K562 (cell line): ENCODE data around the gene C6orf47. TPM values are rescaled to one million over a fixed set of nuclear protein-coding genes. Genes with fewer than 3 reads are reported as not detected.

Experiments used
- ARID1B ChIP-seq: fragments of 450-650 bp; IDR thresholded peaks from 2 replicates; pipeline ENCODE4 v1.6.1; 2016; ENCODE audit warnings: antibody characterized with exemption, mild to moderate bottlenecking, inconsistent platforms
- CBX1 ChIP-seq: sonication (generic); IDR thresholded peaks from 2 replicates; pipeline ENCODE4 v1.6.1; 2016; ENCODE audit warnings: antibody characterized with exemption, low read depth, mild to moderate bottlenecking
- CHCHD3 ChIP-seq: fragments of 250-450 bp; sonication (Bioruptor Pico); IDR thresholded peaks from 2 replicates; pipeline ENCODE4 v2.1.2; 2022; ENCODE audit warnings: mild to moderate bottlenecking
- EHMT2 ChIP-seq: fragments of 450-650 bp; IDR thresholded peaks from 2 replicates; pipeline ENCODE4 v1.6.1; 2018; ENCODE audit warnings: antibody characterized with exemption
- SETDB1 ChIP-seq: IDR thresholded peaks from one replicate; pipeline ENCODE4 v1.6.1; 2012; ENCODE audit warnings: low read length, control low read depth, inconsistent platforms
- STAT5A ChIP-seq: IDR thresholded peaks from 2 replicates; pipeline ENCODE4 v1.6.1; 2012; ENCODE audit warnings: low read length, inconsistent platforms, borderline replicate concordance
- ZFP36 ChIP-seq: fragments of 150-350 bp; IDR thresholded peaks from 2 replicates; pipeline ENCODE4 v1.6.1; 2018; ENCODE audit warnings: low read length, low read depth; ENCODE audit not compliant: partially characterized antibody
- ZNF184 ChIP-seq: sonication (generic); formaldehyde crosslinking; IDR thresholded peaks from 2 replicates; pipeline ENCODE4 v1.5.0; 2020; ENCODE audit warnings: missing genetic modification reagents
- ZSCAN32 ChIP-seq: fragments of 450-650 bp; formaldehyde crosslinking; IDR thresholded peaks from 2 replicates; pipeline ENCODE4 v1.4.0; 2020; ENCODE audit warnings: mild to moderate bottlenecking, moderate library complexity
- polyA plus RNA-seq, 8 experiments: library from polyadenylated mRNA; depleted of rRNA in 4 of 8; stranded (reverse) in 5 of 8; unstranded in 3 of 8; fragments of >200 nt; fragmentation: Nextera tagmentation in 2 of 8; fragmentation: Illumina TruSeq in 1 of 8; extraction: Ambion mirVana in 2 of 8; extraction: Trizol in 1 of 8; gene quantifications; 2 replicates each; pipeline versions ENCODE4 v1.2.1 to v1.2.3, GENCODE V29; 2011 to 2014; ENCODE audit warnings: inconsistent platforms in 1 of 8, missing spikeins in 1 of 8
- total RNA-seq, 7 experiments: library from RNA; depleted of rRNA in 6 of 7; stranded (reverse); fragments of >200 nt in 6 of 7; fragmentation: Illumina TruSeq in 2 of 7; extraction: Trizol in 2 of 7; gene quantifications; 2 replicates each; pipeline versions ENCODE4 v1.2.1 to v1.2.3, GENCODE V29; 2011 to 2021; ENCODE audit warnings: low replicate concordance in 1 of 7
- TF ChIP-seq, protein P1 (sequence below): fragments of 250-450 bp; sonication (Bioruptor Pico); IDR thresholded peaks from 2 replicates; pipeline ENCODE4 v1.4.0; 2020; ENCODE audit warnings: mild to moderate bottlenecking
- TF ChIP-seq, protein P2 (sequence below): sonication (generic); formaldehyde crosslinking; IDR thresholded peaks from 2 replicates; pipeline ENCODE4 v1.8.0; 2022; ENCODE audit warnings: missing genetic modification reagents, mild to moderate bottlenecking, moderate library complexity, borderline replicate concordance
- TF ChIP-seq, protein P3 (sequence below): sonication (generic); formaldehyde crosslinking; IDR thresholded peaks from 2 replicates; pipeline ENCODE4 v1.5.0; 2020; ENCODE audit warnings: missing genetic modification reagents
- TF ChIP-seq, protein P4 (sequence below): sonication (generic); formaldehyde crosslinking; IDR thresholded peaks from 2 replicates; pipeline ENCODE4 v1.8.1; 2023; ENCODE audit warnings: mild to moderate bottlenecking, missing genetic modification reagents
- TF ChIP-seq, protein P5 (sequence below): sonication (generic); formaldehyde crosslinking; IDR thresholded peaks from 2 replicates; pipeline ENCODE4 v1.8.0; 2023; ENCODE audit warnings: missing genetic modification reagents, mild to moderate bottlenecking, borderline replicate concordance
- TF ChIP-seq, protein P6 (sequence below): fragments of 250-450 bp; sonication (Bioruptor Pico); IDR thresholded peaks from 2 replicates; pipeline ENCODE4 v1.9.0; 2021; ENCODE audit warnings: mild to moderate bottlenecking

Gene C6orf47
- total and polyA plus RNA-seq, 9 of the 15 experiments (the other 6 are each of a cell fraction or from before 2014, with no cell fraction given): 0.14 to 43.8 (median 27.0) TPM

DNA sequence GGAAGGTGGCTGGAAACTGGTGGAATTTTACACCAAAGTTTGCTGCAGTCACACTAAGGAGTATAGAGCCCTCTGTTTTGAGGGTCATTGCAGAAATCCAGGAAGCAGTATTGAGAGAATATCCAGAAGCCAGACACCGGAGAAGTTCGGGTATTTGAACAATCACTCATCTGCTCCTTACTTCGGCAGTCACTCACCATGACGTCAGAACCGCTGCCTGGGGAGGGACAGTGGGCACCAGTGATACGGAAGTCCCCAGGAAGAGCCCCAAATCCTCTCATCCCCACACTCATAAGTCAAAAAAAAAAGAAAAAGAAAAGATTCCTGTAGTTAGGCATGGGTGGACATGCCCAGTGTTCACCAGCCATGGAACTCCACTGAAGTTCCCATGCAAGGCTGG, 16.3 kb upstream of the C6orf47 start (continued):
- no peak for TF ChIP-seq ZNF184
- TF ChIP-seq SETDB1: no peak
- no peak for TF ChIP-seq ZFP36
- no peak for TF ChIP-seq CBX1
- TF ChIP-seq, protein P1, sequence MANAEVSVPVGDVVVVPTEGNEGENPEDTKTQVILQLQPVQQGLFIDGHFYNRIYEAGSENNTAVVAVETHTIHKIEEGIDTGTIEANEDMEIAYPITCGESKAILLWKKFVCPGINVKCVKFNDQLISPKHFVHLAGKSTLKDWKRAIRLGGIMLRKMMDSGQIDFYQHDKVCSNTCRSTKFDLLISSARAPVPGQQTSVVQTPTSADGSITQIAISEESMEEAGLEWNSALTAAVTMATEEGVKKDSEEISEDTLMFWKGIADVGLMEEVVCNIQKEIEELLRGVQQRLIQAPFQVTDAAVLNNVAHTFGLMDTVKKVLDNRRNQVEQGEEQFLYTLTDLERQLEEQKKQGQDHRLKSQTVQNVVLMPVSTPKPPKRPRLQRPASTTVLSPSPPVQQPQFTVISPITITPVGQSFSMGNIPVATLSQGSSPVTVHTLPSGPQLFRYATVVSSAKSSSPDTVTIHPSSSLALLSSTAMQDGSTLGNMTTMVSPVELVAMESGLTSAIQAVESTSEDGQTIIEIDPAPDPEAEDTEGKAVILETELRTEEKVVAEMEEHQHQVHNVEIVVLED (CRISPR knock-in tag): peak; percentile 48
- no peak for TF ChIP-seq STAT5A
- TF ChIP-seq, protein P2, sequence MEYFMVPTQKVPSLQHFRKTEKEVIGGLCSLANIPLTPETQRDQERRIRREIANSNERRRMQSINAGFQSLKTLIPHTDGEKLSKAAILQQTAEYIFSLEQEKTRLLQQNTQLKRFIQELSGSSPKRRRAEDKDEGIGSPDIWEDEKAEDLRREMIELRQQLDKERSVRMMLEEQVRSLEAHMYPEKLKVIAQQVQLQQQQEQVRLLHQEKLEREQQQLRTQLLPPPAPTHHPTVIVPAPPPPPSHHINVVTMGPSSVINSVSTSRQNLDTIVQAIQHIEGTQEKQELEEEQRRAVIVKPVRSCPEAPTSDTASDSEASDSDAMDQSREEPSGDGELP: no peak
- TF ChIP-seq ARID1B: no peak
- TF ChIP-seq CHCHD3 (CRISPR knock-in tag): no peak
- TF ChIP-seq, protein P3, sequence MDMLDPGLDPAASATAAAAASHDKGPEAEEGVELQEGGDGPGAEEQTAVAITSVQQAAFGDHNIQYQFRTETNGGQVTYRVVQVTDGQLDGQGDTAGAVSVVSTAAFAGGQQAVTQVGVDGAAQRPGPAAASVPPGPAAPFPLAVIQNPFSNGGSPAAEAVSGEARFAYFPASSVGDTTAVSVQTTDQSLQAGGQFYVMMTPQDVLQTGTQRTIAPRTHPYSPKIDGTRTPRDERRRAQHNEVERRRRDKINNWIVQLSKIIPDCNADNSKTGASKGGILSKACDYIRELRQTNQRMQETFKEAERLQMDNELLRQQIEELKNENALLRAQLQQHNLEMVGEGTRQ (CRISPR knock-in tag): no peak
- TF ChIP-seq ZSCAN32: 0 out of 2 replicates have a peak, but pooled peaks have one; percentile 44
- TF ChIP-seq, protein P4, sequence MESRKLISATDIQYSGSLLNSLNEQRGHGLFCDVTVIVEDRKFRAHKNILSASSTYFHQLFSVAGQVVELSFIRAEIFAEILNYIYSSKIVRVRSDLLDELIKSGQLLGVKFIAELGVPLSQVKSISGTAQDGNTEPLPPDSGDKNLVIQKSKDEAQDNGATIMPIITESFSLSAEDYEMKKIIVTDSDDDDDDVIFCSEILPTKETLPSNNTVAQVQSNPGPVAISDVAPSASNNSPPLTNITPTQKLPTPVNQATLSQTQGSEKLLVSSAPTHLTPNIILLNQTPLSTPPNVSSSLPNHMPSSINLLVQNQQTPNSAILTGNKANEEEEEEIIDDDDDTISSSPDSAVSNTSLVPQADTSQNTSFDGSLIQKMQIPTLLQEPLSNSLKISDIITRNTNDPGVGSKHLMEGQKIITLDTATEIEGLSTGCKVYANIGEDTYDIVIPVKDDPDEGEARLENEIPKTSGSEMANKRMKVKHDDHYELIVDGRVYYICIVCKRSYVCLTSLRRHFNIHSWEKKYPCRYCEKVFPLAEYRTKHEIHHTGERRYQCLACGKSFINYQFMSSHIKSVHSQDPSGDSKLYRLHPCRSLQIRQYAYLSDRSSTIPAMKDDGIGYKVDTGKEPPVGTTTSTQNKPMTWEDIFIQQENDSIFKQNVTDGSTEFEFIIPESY: no peak
- TF ChIP-seq, protein P5, sequence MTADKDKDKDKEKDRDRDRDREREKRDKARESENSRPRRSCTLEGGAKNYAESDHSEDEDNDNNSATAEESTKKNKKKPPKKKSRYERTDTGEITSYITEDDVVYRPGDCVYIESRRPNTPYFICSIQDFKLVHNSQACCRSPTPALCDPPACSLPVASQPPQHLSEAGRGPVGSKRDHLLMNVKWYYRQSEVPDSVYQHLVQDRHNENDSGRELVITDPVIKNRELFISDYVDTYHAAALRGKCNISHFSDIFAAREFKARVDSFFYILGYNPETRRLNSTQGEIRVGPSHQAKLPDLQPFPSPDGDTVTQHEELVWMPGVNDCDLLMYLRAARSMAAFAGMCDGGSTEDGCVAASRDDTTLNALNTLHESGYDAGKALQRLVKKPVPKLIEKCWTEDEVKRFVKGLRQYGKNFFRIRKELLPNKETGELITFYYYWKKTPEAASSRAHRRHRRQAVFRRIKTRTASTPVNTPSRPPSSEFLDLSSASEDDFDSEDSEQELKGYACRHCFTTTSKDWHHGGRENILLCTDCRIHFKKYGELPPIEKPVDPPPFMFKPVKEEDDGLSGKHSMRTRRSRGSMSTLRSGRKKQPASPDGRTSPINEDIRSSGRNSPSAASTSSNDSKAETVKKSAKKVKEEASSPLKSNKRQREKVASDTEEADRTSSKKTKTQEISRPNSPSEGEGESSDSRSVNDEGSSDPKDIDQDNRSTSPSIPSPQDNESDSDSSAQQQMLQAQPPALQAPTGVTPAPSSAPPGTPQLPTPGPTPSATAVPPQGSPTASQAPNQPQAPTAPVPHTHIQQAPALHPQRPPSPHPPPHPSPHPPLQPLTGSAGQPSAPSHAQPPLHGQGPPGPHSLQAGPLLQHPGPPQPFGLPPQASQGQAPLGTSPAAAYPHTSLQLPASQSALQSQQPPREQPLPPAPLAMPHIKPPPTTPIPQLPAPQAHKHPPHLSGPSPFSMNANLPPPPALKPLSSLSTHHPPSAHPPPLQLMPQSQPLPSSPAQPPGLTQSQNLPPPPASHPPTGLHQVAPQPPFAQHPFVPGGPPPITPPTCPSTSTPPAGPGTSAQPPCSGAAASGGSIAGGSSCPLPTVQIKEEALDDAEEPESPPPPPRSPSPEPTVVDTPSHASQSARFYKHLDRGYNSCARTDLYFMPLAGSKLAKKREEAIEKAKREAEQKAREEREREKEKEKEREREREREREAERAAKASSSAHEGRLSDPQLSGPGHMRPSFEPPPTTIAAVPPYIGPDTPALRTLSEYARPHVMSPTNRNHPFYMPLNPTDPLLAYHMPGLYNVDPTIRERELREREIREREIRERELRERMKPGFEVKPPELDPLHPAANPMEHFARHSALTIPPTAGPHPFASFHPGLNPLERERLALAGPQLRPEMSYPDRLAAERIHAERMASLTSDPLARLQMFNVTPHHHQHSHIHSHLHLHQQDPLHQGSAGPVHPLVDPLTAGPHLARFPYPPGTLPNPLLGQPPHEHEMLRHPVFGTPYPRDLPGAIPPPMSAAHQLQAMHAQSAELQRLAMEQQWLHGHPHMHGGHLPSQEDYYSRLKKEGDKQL (CRISPR knock-in tag): no peak
- TF ChIP-seq, protein P6, sequence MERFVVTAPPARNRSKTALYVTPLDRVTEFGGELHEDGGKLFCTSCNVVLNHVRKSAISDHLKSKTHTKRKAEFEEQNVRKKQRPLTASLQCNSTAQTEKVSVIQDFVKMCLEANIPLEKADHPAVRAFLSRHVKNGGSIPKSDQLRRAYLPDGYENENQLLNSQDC: no peak
- TF ChIP-seq EHMT2: no peak
